ENCODE data around the gene SLC39A8. TPM values are rescaled to one million over a fixed set of nuclear protein-coding genes. Genes with fewer than 3 reads are reported as not detected.
"Not testable (repeated sequence)": the region's sequence is repeated elsewhere in the genome, so short reads cannot be mapped to it uniquely, and the experiment has no call there.

The SLC39A8 gene
- total RNA-seq, 2 donors from 2014 or later = 59.2 to 113 TPM

DNA sequence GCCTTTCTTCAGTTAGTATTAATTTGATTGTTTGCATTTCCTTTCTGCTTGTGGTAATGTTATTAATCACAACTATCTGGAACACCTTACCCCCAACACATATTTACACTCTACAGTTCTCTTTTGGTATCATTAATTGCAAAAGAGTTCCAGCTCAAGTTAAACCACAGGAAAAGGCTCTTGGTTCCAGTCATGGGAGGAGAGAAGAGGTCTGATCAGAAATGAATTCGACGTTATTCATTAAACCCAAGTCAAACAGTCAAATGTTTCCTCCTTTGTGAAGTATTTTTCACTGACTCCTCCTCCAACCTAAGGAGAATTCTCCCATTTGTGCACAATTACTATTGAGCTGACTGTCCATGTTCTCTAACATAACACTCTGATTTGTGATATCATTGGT is 91.4 kb downstream of the SLC39A8 start:
- ATAC-seq (no peak), DNase-seq (no peak)
- intact Hi-C loops (cut with DNase I, micrococcal nuclease) = no loop called here

DNA sequence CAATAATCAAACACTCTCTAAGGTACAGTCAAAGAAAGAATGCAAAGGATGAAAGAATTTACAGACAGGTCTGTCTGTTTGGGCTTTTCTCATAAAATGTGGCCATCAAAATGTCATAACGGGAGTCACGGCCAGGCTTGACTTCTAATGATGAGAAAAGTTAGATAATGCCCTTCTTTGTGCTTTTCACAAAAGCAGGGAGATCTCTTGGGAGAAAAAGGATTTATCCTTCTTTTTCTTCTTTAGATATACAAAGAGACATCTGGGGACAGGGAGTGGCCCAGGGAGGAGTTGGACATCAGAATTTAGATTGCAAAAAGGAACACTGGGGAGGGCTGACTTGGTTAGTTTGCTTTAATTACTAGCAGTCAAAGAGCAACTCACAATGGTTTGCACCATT is 93.1 kb downstream of the SLC39A8 start:
- intact Hi-C loops (cut with DNase I, micrococcal nuclease) = no loop called here
- ATAC-seq (no peak), DNase-seq (no peak)

DNA sequence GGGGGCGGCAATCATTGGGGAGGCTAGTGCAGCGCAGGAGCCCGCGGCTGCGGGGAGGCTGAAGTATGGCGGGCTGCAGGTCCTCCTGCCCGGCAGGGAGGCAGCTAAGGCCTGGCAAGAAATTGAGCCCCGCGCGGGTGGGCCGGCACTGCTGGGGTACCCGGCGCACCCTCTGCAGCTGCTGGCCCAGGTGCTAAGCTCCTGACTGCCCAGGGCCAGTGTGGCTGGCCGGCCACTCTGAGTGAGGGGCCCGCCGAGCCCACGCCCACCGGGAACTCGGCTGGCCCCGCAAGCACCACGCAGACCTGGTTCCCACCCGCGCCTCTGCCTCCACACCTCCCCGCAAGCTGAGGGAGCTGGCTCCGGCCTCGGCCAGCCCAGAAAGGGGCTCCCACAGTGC is 94.9 kb downstream of the SLC39A8 start:
- intact Hi-C loops (cut with DNase I, micrococcal nuclease) = no loop called here
- DNase-seq = no peak
- ATAC-seq = no peak

DNA sequence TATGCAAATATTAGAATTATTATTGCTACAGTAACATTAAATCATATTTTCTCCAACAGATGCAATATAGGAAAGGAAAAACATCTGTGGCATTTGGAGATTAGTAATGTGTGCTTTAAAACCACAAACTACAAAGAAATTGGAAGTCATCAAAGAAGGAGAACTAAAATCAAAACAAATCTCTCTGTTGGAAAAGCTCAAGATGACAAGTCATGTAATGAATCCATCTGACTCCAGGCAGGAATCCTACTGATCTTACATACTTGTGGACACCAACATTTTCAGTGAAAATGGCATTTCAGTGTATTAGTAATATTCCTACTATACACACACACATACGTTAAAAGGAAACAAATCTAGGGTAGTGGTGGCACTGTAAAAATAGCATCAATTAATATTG is 98.2 kb downstream of the SLC39A8 start:
- DNase-seq (no peak), ATAC-seq (no peak)
- intact Hi-C loops (cut with DNase I, micrococcal nuclease) = no loop called here

DNA sequence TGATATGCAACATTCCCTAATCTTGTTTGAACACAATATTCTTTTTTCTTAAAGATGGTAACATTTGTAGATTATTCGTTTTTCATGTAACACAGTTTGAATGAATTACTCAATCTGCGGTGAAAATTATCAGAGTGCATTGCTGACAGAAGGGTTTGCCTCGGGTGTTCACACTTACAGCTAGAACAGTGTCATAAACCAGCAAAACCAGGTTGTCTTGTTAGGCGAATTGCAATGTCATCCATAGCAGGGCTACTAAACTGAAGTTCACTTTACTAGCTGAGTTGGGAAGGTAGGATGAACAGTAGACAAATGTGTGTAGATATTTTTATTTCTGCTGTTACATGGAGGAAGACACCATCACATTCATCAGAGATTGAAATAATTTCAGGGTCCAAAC is 98.9 kb downstream of the SLC39A8 start:
- ATAC-seq (no peak), DNase-seq (no peak)
- intact Hi-C loops (cut with DNase I, micrococcal nuclease) = no loop called here

DNA sequence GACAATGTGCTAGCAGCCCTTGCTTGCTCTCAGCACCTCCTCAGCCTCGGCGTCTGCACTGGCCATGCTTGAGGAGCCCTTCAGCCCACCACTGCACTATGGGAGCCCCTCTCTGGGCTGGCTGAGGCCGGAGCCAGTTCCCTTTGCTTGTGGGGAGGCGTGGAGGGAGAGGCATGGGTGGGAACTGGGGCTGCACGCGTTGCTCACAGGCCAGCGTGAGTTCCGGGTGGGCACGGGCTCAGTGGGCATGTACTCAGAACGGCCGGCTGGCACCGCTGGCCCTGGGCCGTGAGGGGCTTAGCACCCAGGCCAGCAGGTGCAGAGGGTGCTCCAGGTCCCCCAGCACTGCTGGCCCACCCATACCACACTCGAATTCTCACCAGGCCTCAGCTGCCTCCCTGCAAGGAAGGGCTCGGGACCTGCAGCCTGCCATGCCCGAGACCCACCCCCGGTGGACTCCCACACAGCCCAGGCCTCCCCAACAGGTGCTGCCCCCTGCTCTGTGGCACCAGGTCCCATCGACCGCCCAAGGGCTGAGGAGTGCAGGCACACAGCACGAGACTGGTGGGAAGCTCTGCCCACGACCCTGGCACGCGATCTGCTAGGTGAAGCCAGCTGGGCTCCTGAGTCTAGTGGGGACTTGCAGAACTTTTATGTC is 100.3 kb downstream of the SLC39A8 start:
- DNase-seq (no peak), ATAC-seq (no peak)
- intact Hi-C loops (cut with DNase I, micrococcal nuclease) = no loop called here

DNA sequence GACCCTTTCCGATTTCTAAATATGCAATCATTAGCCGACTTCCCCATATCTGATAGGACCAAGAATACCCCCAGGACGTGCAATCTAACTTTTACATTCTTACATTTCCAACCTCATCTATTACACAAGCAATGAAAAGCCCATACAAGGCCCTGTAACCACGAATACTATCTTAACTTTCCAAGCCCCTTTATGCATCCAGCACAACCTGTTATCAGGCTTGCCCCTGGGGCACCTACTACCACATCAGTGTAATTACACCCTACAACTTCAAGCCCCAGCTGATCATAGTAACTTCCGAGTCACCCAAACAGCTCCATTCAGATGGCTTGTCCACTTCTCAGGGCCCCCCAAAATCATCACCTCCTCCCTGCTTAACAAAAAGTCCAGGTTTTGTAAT is 102.0 kb downstream of the SLC39A8 start:
- DNase-seq; ATAC-seq; intact Hi-C loops (cut with DNase I, micrococcal nuclease): not testable (repeated sequence)

DNA sequence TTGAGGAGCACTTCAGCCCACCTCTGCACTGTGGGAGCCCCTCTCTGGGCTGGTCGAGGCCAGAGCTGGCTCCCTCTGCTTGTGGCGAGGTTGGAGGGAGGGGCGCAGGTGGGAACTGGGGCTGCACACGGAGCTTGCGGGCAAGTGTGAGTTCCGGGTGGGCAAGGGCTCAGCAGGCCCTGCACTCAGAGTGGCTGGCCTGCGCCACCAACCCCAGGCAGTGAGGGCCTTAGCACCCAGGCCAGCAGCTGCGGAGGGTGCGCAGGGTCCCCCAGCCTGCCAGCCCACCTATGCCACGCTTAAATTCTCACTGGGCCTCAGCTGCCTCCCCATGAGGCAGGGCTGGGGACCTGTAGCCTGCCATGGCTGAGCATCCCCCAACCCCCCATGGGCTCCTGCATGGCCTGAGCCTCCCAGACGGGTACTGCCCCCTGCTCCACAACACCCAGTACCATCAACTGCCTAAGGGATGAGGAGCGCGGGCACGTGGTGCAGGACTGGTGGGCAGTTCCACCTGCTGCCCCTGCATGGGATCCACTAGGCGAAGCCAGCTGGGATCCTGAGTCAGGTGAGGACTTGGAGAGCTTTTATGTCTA is 110.9 kb downstream of the SLC39A8 start:
- intact Hi-C loops (cut with DNase I, micrococcal nuclease) = no loop called here
- ATAC-seq (no peak), DNase-seq (no peak)

DNA sequence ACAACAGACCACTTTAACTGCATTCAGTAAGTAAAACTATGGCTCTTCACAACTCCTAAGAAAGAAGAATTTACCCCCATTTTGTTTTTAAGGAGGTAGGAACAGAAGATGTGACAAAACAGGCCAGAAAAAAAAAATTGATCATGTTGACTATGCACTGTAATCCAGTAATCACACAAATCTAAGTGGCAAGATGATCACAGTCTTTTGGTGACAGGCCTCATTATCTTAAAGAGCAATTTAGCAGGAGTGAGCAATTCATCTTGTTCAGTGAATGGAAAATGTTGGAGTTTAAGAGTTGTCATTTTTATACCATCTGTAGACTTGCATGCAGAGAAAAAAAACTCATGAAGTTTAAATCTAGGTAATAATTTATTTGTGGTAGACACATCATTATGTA is 115.1 kb downstream of the SLC39A8 start:
- intact Hi-C loops (cut with DNase I, micrococcal nuclease) = no loop called here
- DNase-seq = no peak
- ATAC-seq = no peak

DNA sequence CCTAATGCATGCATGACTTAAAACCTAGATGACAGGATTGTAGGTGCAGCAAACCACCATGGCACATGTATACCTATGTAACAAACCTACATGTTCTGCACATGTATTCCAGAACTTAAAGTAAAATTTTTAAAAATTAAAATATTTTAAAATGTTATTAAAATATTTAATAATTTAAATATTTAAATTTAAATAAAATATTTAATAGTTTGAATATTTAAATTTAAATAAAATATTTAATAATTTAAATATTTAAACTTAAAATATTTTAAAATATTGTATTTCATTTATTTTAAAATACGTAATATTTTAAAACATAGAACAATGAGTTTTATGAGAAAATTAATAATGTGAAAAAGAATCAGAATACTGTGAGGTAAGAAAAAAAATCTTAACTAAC is 117.9 kb downstream of the SLC39A8 start:
- DNase-seq = no peak
- ATAC-seq = no peak

DNA sequence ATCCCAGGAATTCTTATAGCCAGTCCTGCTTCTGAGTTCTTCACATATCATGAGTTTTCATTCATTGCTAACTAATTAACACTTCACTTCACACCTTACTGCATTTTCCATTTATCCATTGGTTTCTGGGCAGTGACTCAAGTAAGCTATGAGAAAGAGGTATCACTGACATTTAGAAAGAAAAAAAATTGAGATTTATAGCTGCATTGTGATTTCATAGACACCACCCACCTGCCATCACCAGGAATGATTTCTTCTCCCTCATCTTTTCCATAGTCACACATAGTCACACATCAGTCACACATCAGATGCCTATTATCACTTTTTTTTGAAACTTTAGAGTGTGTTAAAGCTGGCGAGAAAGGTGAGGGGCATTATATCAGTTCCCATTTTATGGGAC is 121.8 kb downstream of the SLC39A8 start:
- DNase-seq (no peak), ATAC-seq (no peak)
- intact Hi-C loops (cut with DNase I, micrococcal nuclease) = no loop called here

More for the DNA sequence above, 117.9 kb downstream of the SLC39A8 start:
- intact Hi-C loops (cut with DNase I, micrococcal nuclease) = no loop called here

DNA sequence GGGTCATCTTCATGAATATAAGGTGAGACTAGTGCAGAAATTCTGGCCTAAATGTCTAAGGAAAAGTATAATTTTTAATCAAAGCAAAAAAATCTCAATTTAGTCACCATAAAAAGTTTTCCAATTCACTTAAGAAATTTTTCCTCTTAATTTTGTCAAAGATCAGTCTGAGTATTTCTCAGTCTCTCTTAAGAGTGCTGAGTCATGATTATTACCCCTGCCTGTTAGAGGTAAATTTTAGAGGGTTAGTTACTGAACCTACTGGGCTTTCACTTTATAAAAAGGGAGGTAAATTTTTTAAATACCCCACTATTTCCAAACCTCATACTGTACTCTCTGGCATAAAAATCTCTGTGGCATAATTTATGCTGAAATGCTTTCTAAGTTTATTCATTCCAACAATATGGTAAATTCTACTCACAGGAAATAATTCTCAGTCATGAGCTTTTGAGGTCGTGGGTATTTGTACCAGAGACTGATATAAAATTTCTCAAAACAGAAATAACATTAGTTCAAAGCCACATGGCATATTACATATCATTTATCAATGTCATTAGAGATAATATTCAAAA is 122.4 kb downstream of the SLC39A8 start:
- DNase-seq = no peak
- intact Hi-C loops (cut with DNase I, micrococcal nuclease) = no loop called here
- ATAC-seq = no peak

DNA sequence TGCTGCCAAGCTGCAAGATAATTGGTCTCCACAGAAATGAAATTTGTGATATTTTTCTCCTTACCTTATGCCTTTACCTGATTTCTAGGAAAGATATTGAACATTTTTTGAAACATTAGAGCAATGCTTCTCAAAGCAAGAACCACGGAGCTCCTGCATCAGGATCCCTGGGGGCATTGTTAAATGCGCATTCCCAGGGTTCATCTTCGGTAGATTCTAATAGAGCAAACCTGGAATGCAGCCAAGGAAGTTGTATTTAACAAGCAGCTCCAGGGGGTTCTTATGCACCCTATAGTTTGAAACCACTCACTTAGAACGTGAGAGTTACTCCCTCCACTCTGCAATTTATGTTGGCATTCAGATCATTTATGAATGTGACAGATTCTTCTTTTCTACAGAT is 126.2 kb downstream of the SLC39A8 start:
- intact Hi-C loops (cut with DNase I, micrococcal nuclease) = no loop called here
- ATAC-seq (no peak), DNase-seq (no peak)

DNA sequence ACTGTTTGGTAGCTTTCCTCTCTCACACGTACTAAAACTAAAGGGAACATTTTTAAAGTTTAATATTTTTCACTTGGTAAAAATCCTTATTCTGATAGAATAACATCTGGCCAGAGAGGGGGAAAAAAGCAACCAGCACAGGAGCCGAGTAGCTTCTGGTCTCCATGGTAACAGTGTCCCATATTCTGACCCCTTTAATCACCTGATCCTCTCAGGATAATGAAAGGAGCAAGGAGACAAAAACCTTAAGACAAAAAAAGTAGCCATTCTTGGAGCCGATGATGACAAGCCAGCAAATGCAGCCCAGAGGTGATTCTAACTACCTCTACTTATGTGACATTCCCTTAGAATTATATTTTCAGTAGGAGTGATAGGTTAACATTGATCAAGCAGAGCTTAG is 126.6 kb downstream of the SLC39A8 start:
- intact Hi-C loops (cut with DNase I, micrococcal nuclease) = no loop called here
- no peak for DNase-seq
- no peak for ATAC-seq

DNA sequence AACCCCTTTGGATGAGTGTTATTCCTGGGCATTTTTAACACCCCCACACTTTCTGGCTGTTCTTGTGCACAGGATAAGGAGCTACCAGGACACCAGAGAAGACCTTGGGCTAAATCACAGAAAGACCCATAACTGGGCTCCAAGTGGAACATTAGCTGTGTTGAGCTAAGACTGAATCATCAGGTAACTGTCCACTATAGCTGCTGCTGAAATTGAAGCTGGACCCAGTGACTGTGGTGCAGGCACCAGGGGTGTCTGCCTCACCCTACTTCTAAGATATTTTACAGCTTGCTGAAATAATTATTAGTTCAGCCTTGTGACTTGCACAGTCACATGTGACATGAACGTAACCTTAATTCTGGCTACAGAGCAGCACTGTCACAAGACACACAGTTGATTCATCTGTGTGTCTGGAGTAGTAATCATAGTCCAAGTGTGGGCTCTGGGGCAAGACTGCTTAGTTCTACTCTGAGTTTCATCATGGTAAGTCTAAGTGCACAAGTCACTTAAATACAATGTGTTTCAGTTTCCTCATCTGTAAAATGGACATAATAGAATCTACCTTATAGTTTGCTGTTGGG is 127.4 kb downstream of the SLC39A8 start:
- intact Hi-C loops (cut with DNase I, micrococcal nuclease) = no loop called here

DNA sequence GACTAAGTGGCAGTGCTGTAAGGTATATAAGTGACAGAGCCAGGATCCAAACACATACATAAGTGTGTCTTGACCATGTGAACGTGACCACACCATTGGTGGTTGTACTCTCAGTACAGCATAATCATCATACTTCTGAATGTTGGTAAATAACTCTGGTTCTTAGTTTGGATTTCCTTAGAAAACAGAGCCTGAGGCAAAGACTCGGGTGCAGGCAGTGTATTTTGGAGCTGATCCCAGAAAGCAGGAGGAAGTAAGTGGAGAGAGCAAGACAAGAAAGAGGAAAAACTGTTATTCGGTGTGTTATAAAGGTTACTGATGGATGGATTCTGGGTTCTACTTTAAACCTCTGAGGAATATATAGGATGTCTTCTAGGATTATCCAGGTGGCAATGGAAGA is 127.9 kb downstream of the SLC39A8 start:
- ATAC-seq (no peak), DNase-seq (no peak)
- intact Hi-C loops (cut with DNase I, micrococcal nuclease) = no loop called here

More for the DNA sequence above, 127.4 kb downstream of the SLC39A8 start:
- no peak for ATAC-seq
- no peak for DNase-seq

DNA sequence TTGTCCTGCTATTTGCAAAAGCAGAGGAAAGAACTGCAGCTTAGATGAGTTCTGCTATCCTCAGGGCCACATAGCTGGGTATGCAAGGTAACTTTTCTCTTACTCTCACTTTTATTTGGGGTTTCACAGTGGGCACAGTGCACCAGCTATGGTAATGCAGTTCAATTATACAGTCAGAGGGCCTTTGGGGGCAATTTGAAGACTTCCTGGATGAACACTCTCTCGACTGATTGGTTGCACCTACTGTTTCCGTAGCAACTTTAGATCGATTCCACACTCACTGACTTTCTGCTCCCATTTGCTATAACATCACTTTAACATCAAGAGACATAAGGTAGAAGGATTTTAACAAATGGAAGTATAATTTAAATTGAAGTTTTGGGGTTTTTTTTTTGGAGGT is 128.6 kb downstream of the SLC39A8 start:
- no peak for DNase-seq
- intact Hi-C loops (cut with DNase I, micrococcal nuclease) = no loop called here
- ATAC-seq = no peak

DNA sequence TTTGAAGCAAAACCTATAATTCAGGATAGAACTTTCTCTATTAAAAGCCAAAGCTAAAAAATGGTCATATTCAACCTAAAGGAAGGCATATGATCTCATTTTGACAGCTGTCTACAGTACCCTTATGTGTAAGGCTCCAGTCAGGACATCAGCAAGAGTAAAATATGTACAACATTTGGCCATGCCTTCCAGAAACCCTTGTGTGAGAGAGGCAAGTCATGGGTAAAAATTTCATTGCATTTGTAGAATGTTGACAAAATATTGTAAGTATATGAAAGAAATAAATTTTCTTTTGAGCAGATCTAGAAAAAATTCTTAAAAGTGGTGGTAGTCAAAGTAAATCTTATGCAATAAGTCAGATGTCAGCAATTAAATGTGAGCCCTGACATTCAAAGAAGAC is 132.3 kb downstream of the SLC39A8 start:
- DNase-seq (no peak), ATAC-seq (no peak)
- intact Hi-C loops (cut with DNase I, micrococcal nuclease) = no loop called here

Data from left colon (tissue), 2 donors.